Stimulated activated CD4-positive, alpha-beta T cell treated with anti-CD3 and anti-CD28 coated beads, Interleukin-4, amount 100 ng/mL, for 4 hours (primary cell): Measurements from ENCODE around the gene TMTC1.
"Not testable (repeated sequence)": the region's sequence is repeated elsewhere in the genome, so short reads cannot be mapped to it uniquely, and the experiment has no call there.

ENCODE experiments used
- DNase-seq, 2 experiments: peaks; one replicate each; pipeline ENCODE4 v3.0.0-alpha.2; 2020

The TMTC1 gene

DNA sequence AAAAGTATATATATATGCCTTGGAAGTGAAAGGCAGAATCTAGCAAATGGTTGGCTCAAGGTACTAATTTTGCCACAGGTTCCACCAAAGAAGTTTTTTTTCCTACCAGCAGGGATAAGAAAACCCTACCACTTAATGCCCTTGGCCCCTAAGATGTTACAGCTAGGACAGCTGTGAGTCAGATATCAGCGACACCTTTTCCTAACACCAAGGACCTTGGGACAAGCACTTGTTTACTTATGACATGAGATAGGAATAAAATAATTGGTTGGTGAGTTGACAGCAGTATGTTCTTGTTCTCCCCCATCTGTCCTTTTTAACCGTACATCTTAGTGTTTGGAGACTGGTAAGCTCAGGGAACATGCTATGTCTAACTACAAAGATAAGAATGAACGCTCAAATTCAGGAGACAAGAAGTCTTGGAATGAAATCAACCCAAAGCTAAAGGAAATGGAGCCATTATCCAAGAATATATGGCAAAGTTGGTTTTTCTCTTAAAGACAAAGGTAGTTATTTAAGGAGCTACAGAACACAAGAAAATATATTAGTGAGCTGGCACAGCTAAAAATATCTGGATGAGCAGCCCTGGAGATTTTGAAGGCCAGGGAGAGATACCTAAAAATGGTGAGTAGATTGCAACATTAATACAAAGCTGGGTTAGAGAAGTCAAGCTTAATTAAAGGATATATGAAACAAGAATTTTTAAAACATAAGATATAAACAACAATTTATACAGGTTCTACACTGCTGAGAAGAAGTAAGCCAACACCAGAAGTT lies 126.8 kb downstream of the TMTC1 start:
- DNase-seq: no peak

GRCh38 chr12:29655861-29656260 lies 127.9 kb downstream of the TMTC1 start:
- DNase-seq: no peak

- DNase-seq: no peak
Measured at GRCh38 chr12:29653286-29653685, 130.5 kb downstream of the TMTC1 start.

- DNase-seq: no peak
Measured at GRCh38 chr12:29650371-29650770, 133.4 kb downstream of the TMTC1 start.

DNA sequence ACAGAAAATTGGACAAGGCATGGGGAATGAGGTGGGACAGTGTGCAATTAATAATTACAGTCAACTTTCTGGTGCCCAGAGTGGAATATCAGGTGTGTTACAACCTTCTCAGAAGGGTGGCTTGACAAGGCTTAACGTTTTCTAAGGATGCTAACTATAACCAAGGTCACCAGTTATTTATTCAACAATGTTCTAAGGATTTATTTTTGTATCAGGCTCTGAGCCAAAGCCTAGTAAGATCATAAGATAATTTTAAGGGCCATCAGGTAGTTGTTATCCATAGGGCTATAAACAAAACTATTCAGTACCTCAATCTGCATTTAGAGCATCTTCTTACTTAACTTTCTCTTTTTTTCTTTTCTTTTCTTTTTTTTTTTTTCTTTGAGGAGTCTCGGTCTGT lies 134.0 kb downstream of the TMTC1 start:
- no peak for DNase-seq

DNA sequence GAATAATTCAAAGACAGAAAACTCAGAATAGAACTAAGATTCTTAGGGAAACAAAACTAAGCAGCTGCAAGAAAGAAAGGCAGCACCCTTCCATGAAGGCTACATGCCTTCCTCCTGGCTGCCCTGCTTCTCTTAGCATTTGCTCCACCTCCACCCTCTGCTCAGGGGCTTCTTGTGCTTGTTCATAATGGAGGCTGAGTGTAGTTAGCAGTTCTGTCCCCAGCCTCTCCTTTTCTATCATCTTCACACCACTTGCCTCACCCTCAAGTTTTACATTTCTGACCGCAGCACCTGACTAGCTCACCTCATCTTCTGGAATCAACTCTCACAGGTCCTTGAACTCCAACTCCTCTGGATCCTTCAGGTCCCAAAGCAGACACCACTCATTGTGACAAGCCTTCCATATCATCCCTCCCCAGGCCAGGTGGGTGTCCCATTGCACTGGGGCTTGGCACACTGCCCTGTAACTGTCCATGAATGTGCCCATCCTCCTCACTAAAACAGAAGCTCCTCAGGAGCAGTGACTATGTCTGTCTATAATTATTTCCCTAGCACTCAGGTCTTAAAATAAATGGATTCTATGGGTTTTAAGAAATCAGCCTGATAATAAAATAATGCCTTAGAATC lies 139.1 kb downstream of the TMTC1 start:
- no peak for DNase-seq

DNA sequence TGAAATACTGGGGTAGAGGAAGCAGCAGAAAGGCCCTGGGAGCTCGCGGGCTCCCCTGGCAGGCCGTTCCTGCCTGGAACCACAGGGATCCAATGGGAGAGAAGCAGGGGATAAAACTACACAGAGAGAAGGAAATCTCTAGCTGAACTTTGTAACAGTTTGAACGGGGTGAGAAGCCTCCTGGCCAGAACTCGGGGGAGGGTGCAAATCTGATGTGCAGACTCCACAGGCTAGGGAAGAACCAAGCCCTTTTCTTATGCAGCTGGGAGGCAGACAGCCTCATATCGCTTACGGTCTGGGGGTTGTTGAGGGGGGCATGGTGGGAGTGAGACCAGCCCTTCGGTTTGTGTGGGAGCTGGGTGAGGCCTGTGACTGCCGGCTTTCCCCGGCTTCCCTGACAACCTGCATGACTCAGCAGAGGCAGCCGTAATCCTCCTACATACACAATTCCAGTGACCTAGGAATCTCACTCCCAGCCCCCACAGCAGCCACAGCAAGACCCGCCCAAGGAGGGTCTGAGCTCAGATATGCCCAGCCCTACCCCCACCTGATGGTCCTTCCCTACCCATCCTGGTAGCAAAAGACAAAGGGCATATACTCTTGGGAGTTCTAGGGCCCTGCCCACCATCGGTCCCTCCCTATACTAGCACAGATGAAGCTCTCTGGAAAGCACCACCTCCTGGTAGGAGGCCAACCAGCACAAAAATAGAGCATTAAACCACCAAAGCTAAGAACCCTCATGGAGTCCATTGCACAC lies 143.0 kb downstream of the TMTC1 start:
- DNase-seq: no peak

GRCh38 chr12:29639893-29640495 lies 143.7 kb downstream of the TMTC1 start:
- no peak for DNase-seq

GRCh38 chr12:29638528-29638927 lies 145.2 kb downstream of the TMTC1 start:
- no peak for DNase-seq

GRCh38 chr12:29634057-29634456 lies 149.7 kb downstream of the TMTC1 start:
- no peak for DNase-seq

GRCh38 chr12:29630164-29630563 lies 153.6 kb downstream of the TMTC1 start:
- not testable (repeated sequence) for DNase-seq

- no peak for DNase-seq
Measured at GRCh38 chr12:29627221-29627620, 156.5 kb downstream of the TMTC1 start.

- no peak for DNase-seq
Measured at GRCh38 chr12:29625359-29625953, 158.3 kb downstream of the TMTC1 start.

GRCh38 chr12:29622251-29622650 lies 161.5 kb downstream of the TMTC1 start:
- no peak for DNase-seq

DNA sequence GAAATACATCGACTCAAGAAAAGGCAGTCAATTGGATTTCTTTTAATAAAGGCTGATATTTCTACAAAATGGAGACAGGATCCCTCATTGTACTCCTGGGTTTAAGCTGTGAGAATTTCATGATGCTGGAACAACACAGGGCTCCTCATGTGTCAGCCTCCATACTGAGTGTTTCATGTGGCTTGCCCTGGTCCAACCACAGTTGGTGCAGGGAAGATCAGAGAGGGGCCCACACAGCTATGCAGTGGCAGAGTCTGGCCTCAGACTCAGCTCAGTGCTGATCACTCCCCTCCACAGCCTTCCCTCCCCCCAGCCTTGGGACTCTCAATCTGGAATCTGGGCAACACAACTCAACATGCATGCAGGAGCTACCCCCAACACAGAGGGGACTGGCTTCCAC lies 163.7 kb downstream of the TMTC1 start:
- no peak for DNase-seq

- DNase-seq: no peak
Measured at GRCh38 chr12:29617407-29617803, 166.3 kb downstream of the TMTC1 start.

DNA sequence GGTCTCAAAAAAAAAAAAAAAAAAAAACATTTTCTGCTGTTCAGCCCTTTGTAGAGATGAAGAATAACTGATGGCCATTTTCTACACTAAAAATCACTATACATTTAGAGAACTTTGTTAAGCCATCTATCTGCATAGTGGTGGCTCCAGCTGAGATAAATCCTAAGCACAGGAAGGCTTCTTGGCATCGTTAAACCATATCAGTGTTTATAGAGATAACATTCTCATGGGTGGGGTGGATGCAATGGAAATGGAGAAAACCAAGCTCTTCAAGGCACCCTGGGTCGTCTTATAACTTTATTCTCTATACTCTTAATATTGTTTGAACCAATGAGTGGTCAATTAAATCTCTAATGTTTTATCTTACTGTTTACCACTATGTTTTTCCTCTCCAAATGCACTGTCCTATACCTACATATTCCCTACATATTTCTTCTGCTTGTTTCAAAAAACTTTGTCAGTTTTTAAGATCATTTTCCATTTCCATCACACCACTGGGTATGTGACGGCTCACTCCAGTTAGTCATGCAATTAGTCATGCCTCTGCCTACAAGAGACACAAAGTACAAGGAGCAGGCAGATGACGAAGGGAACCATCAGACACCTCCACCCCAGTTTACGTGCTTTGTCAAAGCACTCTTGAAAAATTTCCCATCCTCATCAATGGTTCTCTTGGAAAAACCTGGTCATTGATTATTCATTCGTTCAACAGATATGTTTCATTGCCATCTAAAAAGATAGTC lies 166.9 kb downstream of the TMTC1 start:
- DNase-seq: no peak

GRCh38 chr12:29614694-29615325 lies 168.9 kb downstream of the TMTC1 start:
- no peak for DNase-seq

GRCh38 chr12:29612912-29613311 lies 170.8 kb downstream of the TMTC1 start:
- no peak for DNase-seq

DNA sequence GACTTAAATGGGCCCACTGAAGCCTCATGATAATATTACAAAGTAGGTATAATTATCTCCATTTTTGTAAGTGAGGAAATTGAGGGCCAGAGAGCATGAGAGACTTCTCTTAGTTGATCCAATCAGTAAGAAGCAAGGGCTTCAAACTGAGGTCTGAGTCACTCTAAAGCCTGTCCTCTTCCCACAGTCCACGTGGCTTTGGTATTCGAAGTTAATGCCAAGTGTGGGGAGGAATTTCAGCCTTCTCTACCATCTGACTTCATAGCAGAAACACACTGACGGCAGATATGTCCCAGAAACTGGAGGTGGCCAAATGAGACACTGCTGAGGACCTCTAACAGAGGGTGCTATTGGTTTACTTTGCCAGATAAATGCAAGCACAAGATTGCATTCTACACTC lies 171.8 kb downstream of the TMTC1 start:
- DNase-seq: no peak

DNA sequence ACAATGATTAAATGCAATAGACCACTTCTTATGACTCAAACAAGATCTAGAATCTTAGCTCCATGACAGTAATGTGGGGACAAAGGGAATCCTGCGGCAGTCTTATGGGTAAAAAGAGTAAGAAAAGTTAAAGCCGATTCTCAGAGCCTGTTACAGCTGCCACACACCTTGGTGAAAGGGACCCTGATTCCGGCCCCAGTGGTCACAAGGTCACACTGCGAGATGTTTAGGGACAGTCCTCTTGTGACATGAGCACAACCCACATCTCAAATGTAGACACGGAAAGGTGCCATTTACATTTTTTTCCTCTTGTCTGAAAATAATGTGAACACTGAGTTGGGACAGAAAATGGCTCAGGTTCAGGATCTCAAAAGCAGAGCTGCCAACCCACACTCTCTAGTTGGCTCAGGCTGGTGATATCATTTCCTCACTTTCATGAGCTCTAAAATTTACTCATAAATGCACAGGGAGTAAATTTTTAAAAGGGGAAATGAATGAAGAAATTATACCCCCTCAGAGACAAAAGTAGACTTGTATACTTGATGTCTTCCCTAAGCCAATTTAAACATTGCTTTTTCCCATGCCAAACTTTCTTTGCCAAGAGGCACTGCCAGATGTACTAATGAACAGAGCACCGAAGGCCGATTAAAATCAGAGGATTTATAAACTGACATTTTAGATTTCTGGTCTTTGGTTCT lies 173.1 kb downstream of the TMTC1 start:
- DNase-seq: no peak
